Gastroesophageal sphincter (tissue), 4 donors: ENCODE data around the gene CRACR2B. TPM values are rescaled to one million over a fixed set of nuclear protein-coding genes. Genes with fewer than 3 reads are reported as not detected.
A peak's percentile ranks its signal among the peaks of the same experiment; 100 is the strongest.

Experiments
- ATAC-seq: fragments of 150-250 bp; one replicate; pipeline ENCODE4 v1.9.1; 2016; ENCODE audit warnings: mild to moderate bottlenecking, moderate library complexity
- H3K27ac ChIP-seq, 4 donors: fragments of 200-600 bp; sonication (generic) in 3 of 4; 1 replicate in 3 of 4; 2 replicates in 1 of 4; pipeline ENCODE4 v1.5.1; 2016 to 2019
- H3K27me3 ChIP-seq: fragments of 200-600 bp; sonication (generic); one replicate; pipeline ENCODE4 v1.5.1; 2019
- H3K36me3 ChIP-seq, 2 donors: fragments of 200-600 bp; sonication (generic); one replicate each; pipeline ENCODE4 v1.5.1; 2019; ENCODE audit warnings: control low read depth in 1 of 2
- H3K4me1 ChIP-seq, 3 donors: fragments of 200-600 bp; sonication (generic); 1 replicate in 2 of 3; 2 replicates in 1 of 3; pipeline ENCODE4 v1.5.1; 2016 to 2019; ENCODE audit warnings: control low read depth in 2 of 3
- H3K4me3 ChIP-seq, 2 donors: fragments of 200-600 bp; sonication (generic); one replicate each; pipeline ENCODE4 v1.5.1; 2019; ENCODE audit warnings: mild to moderate bottlenecking in 1 of 2, moderate library complexity in 1 of 2
- H3K9me3 ChIP-seq, 3 donors: fragments of 200-600 bp; sonication (generic); one replicate each; pipeline ENCODE4 v1.5.1; 2017 to 2019; ENCODE audit warnings: control low read depth in 2 of 3
- EP300 ChIP-seq: sonication (generic); formaldehyde crosslinking; IDR thresholded peaks from one replicate; pipeline ENCODE4 v1.6.1; 2017; ENCODE audit warnings: antibody characterized with exemption, mild to moderate bottlenecking
- POLR2A ChIP-seq, 2 donors: fragments of 450-650 bp; IDR thresholded peaks; one replicate each; pipeline ENCODE4 v1.6.1; 2017; ENCODE audit warnings: antibody characterized with exemption in 2 of 2, mild to moderate bottlenecking in 2 of 2, moderate library complexity in 1 of 2
- POLR2AphosphoS5 ChIP-seq: sonication (generic); formaldehyde crosslinking; IDR thresholded peaks from one replicate; pipeline ENCODE4 v1.6.1; 2017; ENCODE audit warnings: antibody characterized with exemption
- WGBS, 2 donors: methylation state at CpG; one replicate each; pipeline ENCODE4 v1.1.5; 2018; ENCODE audit warnings: low coverage in 1 of 2; 5-methylcytosine and 5-hydroxymethylcytosine counted together
- total RNA-seq, 4 donors: library from RNA; depleted of rRNA; stranded (reverse); fragments of >200 nt; gene quantifications; one replicate each; pipeline ENCODE4 v1.1.0, GENCODE V29; 2016
- TF ChIP-seq, protein P1 (sequence below), 4 experiments: fragments of 200-600 bp in 2 of 4; fragments of 450-650 bp in 2 of 4; sonication (generic) in 1 of 4; IDR thresholded peaks; one replicate each; pipeline ENCODE4 v1.5.1; 2017 to 2019; ENCODE audit warnings: antibody characterized with exemption in 4 of 4, mild to moderate bottlenecking in 2 of 4, moderate library complexity in 2 of 4

The CRACR2B gene
- total RNA-seq, 4 donors from 2014 or later = 4.1 to 10.3 (median 6.4) TPM

GRCh38 chr11:783581-784015 lies 44.1 kb upstream of the CRACR2B start:
- Histone ChIP-seq H3K36me3 (peaks cover 0 to 16% of the 10 kb centered on the region in 2 donors), H3K27me3 (peaks cover 11% of the 10 kb centered on the region), H3K27ac (peak overlapping the region in 3 of 4 donors; percentile 22 to 39 (median 32)), H3K4me3 (no peak overlapping the region), H3K4me1 (peaks cover 0 to 27% (median 0%) of the 10 kb centered on the region in 3 donors), H3K9me3 (no peaks in the 10 kb centered on the region)
- TF ChIP-seq POLR2AphosphoS5 = peak; percentile 57
- no peak for TF ChIP-seq EP300
- TF ChIP-seq POLR2A (IDR thresholded peaks at IDR 0.05) = no peak
- TF ChIP-seq, protein P1, sequence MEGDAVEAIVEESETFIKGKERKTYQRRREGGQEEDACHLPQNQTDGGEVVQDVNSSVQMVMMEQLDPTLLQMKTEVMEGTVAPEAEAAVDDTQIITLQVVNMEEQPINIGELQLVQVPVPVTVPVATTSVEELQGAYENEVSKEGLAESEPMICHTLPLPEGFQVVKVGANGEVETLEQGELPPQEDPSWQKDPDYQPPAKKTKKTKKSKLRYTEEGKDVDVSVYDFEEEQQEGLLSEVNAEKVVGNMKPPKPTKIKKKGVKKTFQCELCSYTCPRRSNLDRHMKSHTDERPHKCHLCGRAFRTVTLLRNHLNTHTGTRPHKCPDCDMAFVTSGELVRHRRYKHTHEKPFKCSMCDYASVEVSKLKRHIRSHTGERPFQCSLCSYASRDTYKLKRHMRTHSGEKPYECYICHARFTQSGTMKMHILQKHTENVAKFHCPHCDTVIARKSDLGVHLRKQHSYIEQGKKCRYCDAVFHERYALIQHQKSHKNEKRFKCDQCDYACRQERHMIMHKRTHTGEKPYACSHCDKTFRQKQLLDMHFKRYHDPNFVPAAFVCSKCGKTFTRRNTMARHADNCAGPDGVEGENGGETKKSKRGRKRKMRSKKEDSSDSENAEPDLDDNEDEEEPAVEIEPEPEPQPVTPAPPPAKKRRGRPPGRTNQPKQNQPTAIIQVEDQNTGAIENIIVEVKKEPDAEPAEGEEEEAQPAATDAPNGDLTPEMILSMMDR (IDR thresholded peaks at IDR 0.05) = peak in 3 of 4 experiments; percentile 53 to 71 (median 69)
- peak; percentile 84 for ATAC-seq
- WGBS, 2 donors = 5 to 40% methylated on average over 2 to 24 of the region's 24 CpGs

GRCh38 chr11:786235-787083 lies 41.3 kb upstream of the CRACR2B start:
- Histone ChIP-seq H3K4me1 (peaks cover 0 to 32% (median 3%) of the 10 kb centered on the region in 3 donors), H3K27me3 (peaks cover 40% of the 10 kb centered on the region), H3K27ac (no peak overlapping the region), H3K4me3 (no peak overlapping the region), H3K36me3 (peaks cover 0 to 12% of the 10 kb centered on the region in 2 donors), H3K9me3 (no peaks in the 10 kb centered on the region)
- ATAC-seq = no peak
- no peak for TF ChIP-seq EP300
- TF ChIP-seq, protein P1 (IDR thresholded peaks at IDR 0.05) = no peak
- TF ChIP-seq POLR2AphosphoS5 = no peak
- no peak for TF ChIP-seq POLR2A (IDR thresholded peaks at IDR 0.05)
- WGBS, 2 donors = 50 to 81% methylated on average over 1 to 3 of the region's 24 CpGs

GRCh38 chr11:787084-787675 lies 40.5 kb upstream of the CRACR2B start:
- Histone ChIP-seq H3K4me3 (no peak overlapping the region), H3K9me3 (no peaks in the 10 kb centered on the region), H3K27me3 (peaks cover 42% of the 10 kb centered on the region), H3K4me1 (peaks cover 0 to 32% (median 3%) of the 10 kb centered on the region in 3 donors), H3K27ac (no peak overlapping the region), H3K36me3 (peaks cover 0 to 14% of the 10 kb centered on the region in 2 donors)
- ATAC-seq = no peak
- TF ChIP-seq POLR2A (IDR thresholded peaks at IDR 0.05) (no peak), POLR2AphosphoS5 (no peak), EP300 (no peak)
- TF ChIP-seq, protein P1 (IDR thresholded peaks at IDR 0.05) = no peak
- WGBS, 2 donors = no CpG with 5 or more reads among the region's 24 CpGs

- WGBS, 2 donors = 56% methylated on average over 8 of the region's 28 CpGs; no CpG with 5 or more reads in 1 of the 2 donors
- no peak for ATAC-seq
- no peak for TF ChIP-seq POLR2AphosphoS5
- TF ChIP-seq POLR2A (IDR thresholded peaks at IDR 0.05) = no peak
- TF ChIP-seq, protein P1 (IDR thresholded peaks at IDR 0.05) = no peak
- no peak for TF ChIP-seq EP300
- no peak overlapping the region for H3K4me3 ChIP-seq
- peaks cover 42% of the 10 kb centered on the region for H3K27me3 ChIP-seq
- peaks cover 0 to 32% (median 3%) of the 10 kb centered on the region in 3 donors for H3K4me1 ChIP-seq
- H3K27ac ChIP-seq = no peak overlapping the region
- no peaks in the 10 kb centered on the region for H3K9me3 ChIP-seq
- H3K36me3 ChIP-seq = peaks cover 0 to 20% of the 10 kb centered on the region in 2 donors
These were observed 39.6 kb upstream of the CRACR2B start for GRCh38 chr11:788009-788640.
